ENCODE results near the gene AKAP13.

AKAP13 gene

GRCh38 chr15:85603160-85603559 lies 222.8 kb downstream of the AKAP13 start:
- no peak overlapping the region for H3K27ac ChIP-seq (ENCODE audit: low read length)
- H3K36me3 ChIP-seq (ENCODE audit: insufficient read depth, low read depth, low read length), result peaks cover 5% of the 10 kb centered on the region; the same call in 1 of the 2 replicates
- no peak overlapping the region for H3K4me3 ChIP-seq (ENCODE audit: low read length)

GRCh38 chr15:85603703-85604102 lies 223.3 kb downstream of the AKAP13 start:
- no peaks in the 10 kb centered on the region for H3K9me3 ChIP-seq (ENCODE audit: insufficient read depth, low read depth, low read length)
- no peak overlapping the region for H3K27ac ChIP-seq (ENCODE audit: low read length)
- H3K4me3 ChIP-seq (ENCODE audit: low read length), result no peak overlapping the region
- no peaks in the 10 kb centered on the region for H3K4me1 ChIP-seq (ENCODE audit: insufficient read depth, low read length)
- no peak overlapping the region for H3K9ac ChIP-seq (ENCODE audit: low read depth, low read length)
- H3K36me3 ChIP-seq (ENCODE audit: insufficient read depth, low read depth, low read length), result peaks cover 5% of the 10 kb centered on the region; the same call in 1 of the 2 replicates
- no peaks in the 10 kb centered on the region for H3K27me3 ChIP-seq (ENCODE audit: insufficient read depth, low read length)

More at GRCh38 chr15:85603160-85603559, 222.8 kb downstream of the AKAP13 start:
- H3K27me3 ChIP-seq (ENCODE audit: insufficient read depth, low read length), result no peaks in the 10 kb centered on the region
- no peaks in the 10 kb centered on the region for H3K9me3 ChIP-seq (ENCODE audit: insufficient read depth, low read depth, low read length)
- H3K4me1 ChIP-seq (ENCODE audit: insufficient read depth, low read length), result no peaks in the 10 kb centered on the region
- no peak overlapping the region for H3K9ac ChIP-seq (ENCODE audit: low read depth, low read length)

- Histone ChIP-seq H3K36me3 (ENCODE audit: insufficient read depth, low read depth, low read length) (peaks cover 5% of the 10 kb centered on the region; the same call in 1 of the 2 replicates), H3K9me3 (ENCODE audit: insufficient read depth, low read depth, low read length) (no peaks in the 10 kb centered on the region)
These were observed 223.8 kb downstream of the AKAP13 start for GRCh38 chr15:85604194-85604593.

GRCh38 chr15:85606738-85607137 lies 226.3 kb downstream of the AKAP13 start:
- Histone ChIP-seq H3K27me3 (ENCODE audit: insufficient read depth, low read length) (no peaks in the 10 kb centered on the region), H3K9ac (ENCODE audit: low read depth, low read length) (no peak overlapping the region), H3K36me3 (ENCODE audit: insufficient read depth, low read depth, low read length) (peaks cover 5% of the 10 kb centered on the region; the same call in 1 of the 2 replicates), H3K27ac (ENCODE audit: low read length) (no peak overlapping the region), H3K9me3 (ENCODE audit: insufficient read depth, low read depth, low read length) (no peaks in the 10 kb centered on the region), H3K4me1 (ENCODE audit: insufficient read depth, low read length) (no peaks in the 10 kb centered on the region), H3K4me3 (ENCODE audit: low read length) (no peak overlapping the region)

More at GRCh38 chr15:85604194-85604593, 223.8 kb downstream of the AKAP13 start:
- Histone ChIP-seq H3K4me3 (ENCODE audit: low read length) (no peak overlapping the region), H3K9ac (ENCODE audit: low read depth, low read length) (no peak overlapping the region), H3K4me1 (ENCODE audit: insufficient read depth, low read length) (no peaks in the 10 kb centered on the region), H3K27ac (ENCODE audit: low read length) (no peak overlapping the region), H3K27me3 (ENCODE audit: insufficient read depth, low read length) (no peaks in the 10 kb centered on the region)

GRCh38 chr15:85607141-85607806 lies 226.9 kb downstream of the AKAP13 start:
- Histone ChIP-seq H3K4me3 (ENCODE audit: low read length) (no peak overlapping the region), H3K27me3 (ENCODE audit: insufficient read depth, low read length) (no peaks in the 10 kb centered on the region), H3K9ac (ENCODE audit: low read depth, low read length) (no peak overlapping the region), H3K4me1 (ENCODE audit: insufficient read depth, low read length) (no peaks in the 10 kb centered on the region), H3K9me3 (ENCODE audit: insufficient read depth, low read depth, low read length) (no peaks in the 10 kb centered on the region), H3K27ac (ENCODE audit: low read length) (no peak overlapping the region), H3K36me3 (ENCODE audit: insufficient read depth, low read depth, low read length) (peaks cover 5% of the 10 kb centered on the region; the same call in 1 of the 2 replicates)

GRCh38 chr15:85607842-85608241 lies 227.4 kb downstream of the AKAP13 start:
- H3K27ac ChIP-seq (ENCODE audit: low read length), result no peak overlapping the region
- no peaks in the 10 kb centered on the region for H3K27me3 ChIP-seq (ENCODE audit: insufficient read depth, low read length)
- no peak overlapping the region for H3K9ac ChIP-seq (ENCODE audit: low read depth, low read length)
- H3K9me3 ChIP-seq (ENCODE audit: insufficient read depth, low read depth, low read length), result no peaks in the 10 kb centered on the region
- no peak overlapping the region for H3K4me3 ChIP-seq (ENCODE audit: low read length)
- H3K4me1 ChIP-seq (ENCODE audit: insufficient read depth, low read length), result no peaks in the 10 kb centered on the region
- peaks cover 5% of the 10 kb centered on the region; the same call in 1 of the 2 replicates for H3K36me3 ChIP-seq (ENCODE audit: insufficient read depth, low read depth, low read length)

- H3K4me3 ChIP-seq (ENCODE audit: low read length), result no peak overlapping the region
- H3K27me3 ChIP-seq (ENCODE audit: insufficient read depth, low read length), result no peaks in the 10 kb centered on the region
- no peaks in the 10 kb centered on the region for H3K9me3 ChIP-seq (ENCODE audit: insufficient read depth, low read depth, low read length)
- H3K9ac ChIP-seq (ENCODE audit: low read depth, low read length), result no peak overlapping the region
- no peaks in the 10 kb centered on the region for H3K4me1 ChIP-seq (ENCODE audit: insufficient read depth, low read length)
- H3K27ac ChIP-seq (ENCODE audit: low read length), result no peak overlapping the region
- no peaks in the 10 kb centered on the region for H3K36me3 ChIP-seq (ENCODE audit: insufficient read depth, low read depth, low read length)
These were observed 229.1 kb downstream of the AKAP13 start for GRCh38 chr15:85609492-85609891.

- Histone ChIP-seq H3K9me3 (ENCODE audit: insufficient read depth, low read depth, low read length) (no peaks in the 10 kb centered on the region), H3K4me1 (ENCODE audit: insufficient read depth, low read length) (peaks cover 3% of the 10 kb centered on the region; the same call in 1 of the 2 replicates), H3K36me3 (ENCODE audit: insufficient read depth, low read depth, low read length) (no peaks in the 10 kb centered on the region), H3K27me3 (ENCODE audit: insufficient read depth, low read length) (no peaks in the 10 kb centered on the region), H3K9ac (ENCODE audit: low read depth, low read length) (no peak overlapping the region), H3K27ac (ENCODE audit: low read length) (no peak overlapping the region), H3K4me3 (ENCODE audit: low read length) (no peak overlapping the region)
These were observed 231.0 kb downstream of the AKAP13 start for GRCh38 chr15:85611361-85611760.

- H3K9ac ChIP-seq (ENCODE audit: low read depth, low read length), result no peak overlapping the region
- H3K36me3 ChIP-seq (ENCODE audit: insufficient read depth, low read depth, low read length), result no peaks in the 10 kb centered on the region
- no peaks in the 10 kb centered on the region for H3K9me3 ChIP-seq (ENCODE audit: insufficient read depth, low read depth, low read length)
- no peak overlapping the region for H3K4me3 ChIP-seq (ENCODE audit: low read length)
- H3K27me3 ChIP-seq (ENCODE audit: insufficient read depth, low read length), result no peaks in the 10 kb centered on the region
- H3K4me1 ChIP-seq (ENCODE audit: insufficient read depth, low read length), result peaks cover 24% of the 10 kb centered on the region
- H3K27ac ChIP-seq (ENCODE audit: low read length), result no peak overlapping the region
These were observed 233.7 kb downstream of the AKAP13 start for GRCh38 chr15:85614059-85614458.

- no peaks in the 10 kb centered on the region for H3K27me3 ChIP-seq (ENCODE audit: insufficient read depth, low read length)
- H3K4me3 ChIP-seq (ENCODE audit: low read length), result no peak overlapping the region
- H3K4me1 ChIP-seq (ENCODE audit: insufficient read depth, low read length), result peaks cover 39% of the 10 kb centered on the region
- H3K36me3 ChIP-seq (ENCODE audit: insufficient read depth, low read depth, low read length), result no peaks in the 10 kb centered on the region
- no peaks in the 10 kb centered on the region for H3K9me3 ChIP-seq (ENCODE audit: insufficient read depth, low read depth, low read length)
- no peak overlapping the region for H3K9ac ChIP-seq (ENCODE audit: low read depth, low read length)
- H3K27ac ChIP-seq (ENCODE audit: low read length), result no peak overlapping the region
These were observed 235.5 kb downstream of the AKAP13 start for GRCh38 chr15:85615930-85616329.

- H3K4me3 ChIP-seq (ENCODE audit: low read length), result no peak overlapping the region
- H3K4me1 ChIP-seq (ENCODE audit: insufficient read depth, low read length), result peaks cover 39% of the 10 kb centered on the region
- no peaks in the 10 kb centered on the region for H3K27me3 ChIP-seq (ENCODE audit: insufficient read depth, low read length)
- no peaks in the 10 kb centered on the region for H3K9me3 ChIP-seq (ENCODE audit: insufficient read depth, low read depth, low read length)
- H3K9ac ChIP-seq (ENCODE audit: low read depth, low read length), result no peak overlapping the region; the same call in 1 of the 2 replicates
- no peaks in the 10 kb centered on the region for H3K36me3 ChIP-seq (ENCODE audit: insufficient read depth, low read depth, low read length)
- H3K27ac ChIP-seq (ENCODE audit: low read length), result no peak overlapping the region
These were observed 236.2 kb downstream of the AKAP13 start for GRCh38 chr15:85616549-85617110.

- H3K4me1 ChIP-seq (ENCODE audit: insufficient read depth, low read length), result peaks cover 39% of the 10 kb centered on the region
- no peak overlapping the region for H3K27ac ChIP-seq (ENCODE audit: low read length)
- H3K9ac ChIP-seq (ENCODE audit: low read depth, low read length), result no peak overlapping the region; the same call in 1 of the 2 replicates
These were observed 237.8 kb downstream of the AKAP13 start for GRCh38 chr15:85618228-85618505.

More at GRCh38 chr15:85618228-85618505, 237.8 kb downstream of the AKAP13 start:
- no peaks in the 10 kb centered on the region for H3K27me3 ChIP-seq (ENCODE audit: insufficient read depth, low read length)
- H3K36me3 ChIP-seq (ENCODE audit: insufficient read depth, low read depth, low read length), result no peaks in the 10 kb centered on the region
- no peaks in the 10 kb centered on the region for H3K9me3 ChIP-seq (ENCODE audit: insufficient read depth, low read depth, low read length)
- H3K4me3 ChIP-seq (ENCODE audit: low read length), result peak overlapping the region; percentile 43; the same call in 1 of the 2 replicates

All from iPS-20b (cell line).